Activated T-cell treated with anti-CD3 and anti-CD28 coated beads, Interleukin-2, amount 50 U/mL, for 48 hours (primary cell): ENCODE measurements around the gene PADI4.

ENCODE experiments used
- DNase-seq, 2 experiments: peaks; one replicate each; pipeline ENCODE4 v3.0.0-alpha.2; 2020

Gene PADI4

DNA sequence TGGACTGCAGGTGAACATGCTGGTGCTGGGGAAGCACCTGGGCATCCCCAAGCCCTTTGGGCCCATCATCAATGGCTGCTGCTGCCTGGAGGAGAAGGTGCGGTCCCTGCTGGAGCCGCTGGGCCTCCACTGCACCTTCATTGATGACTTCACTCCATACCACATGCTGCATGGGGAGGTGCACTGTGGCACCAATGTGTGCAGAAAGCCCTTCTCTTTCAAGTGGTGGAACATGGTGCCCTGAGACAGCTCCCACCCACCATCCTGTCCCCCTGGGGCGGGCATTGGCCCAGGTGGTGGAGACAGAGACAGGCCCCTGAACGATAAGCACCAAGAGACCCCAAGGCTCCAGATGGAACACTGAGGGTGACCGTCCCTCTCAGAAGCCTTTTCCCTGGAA, 25.2 kb upstream of the PADI4 start:
- DNase-seq, result no peak

DNA sequence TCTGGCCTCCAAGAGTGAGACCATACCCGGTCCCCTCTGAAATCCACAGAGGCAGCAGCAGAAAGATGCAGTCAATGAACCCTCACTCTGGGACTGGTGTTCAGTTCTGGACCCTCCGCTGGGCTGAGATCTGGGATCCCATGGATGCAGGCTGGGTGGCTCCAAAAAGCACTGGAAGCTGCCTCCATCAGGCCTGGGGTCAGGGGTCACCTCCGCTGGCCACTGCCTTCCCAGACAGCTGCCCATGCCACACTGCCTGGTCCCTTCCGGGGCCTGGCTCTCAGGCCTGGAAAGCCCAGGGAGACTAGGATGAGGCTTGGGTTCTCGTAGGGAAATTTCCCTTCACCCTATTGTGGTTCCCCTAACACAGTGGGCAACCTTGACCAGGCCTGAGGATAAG, 21.4 kb upstream of the PADI4 start:
- DNase-seq, result no peak

DNA sequence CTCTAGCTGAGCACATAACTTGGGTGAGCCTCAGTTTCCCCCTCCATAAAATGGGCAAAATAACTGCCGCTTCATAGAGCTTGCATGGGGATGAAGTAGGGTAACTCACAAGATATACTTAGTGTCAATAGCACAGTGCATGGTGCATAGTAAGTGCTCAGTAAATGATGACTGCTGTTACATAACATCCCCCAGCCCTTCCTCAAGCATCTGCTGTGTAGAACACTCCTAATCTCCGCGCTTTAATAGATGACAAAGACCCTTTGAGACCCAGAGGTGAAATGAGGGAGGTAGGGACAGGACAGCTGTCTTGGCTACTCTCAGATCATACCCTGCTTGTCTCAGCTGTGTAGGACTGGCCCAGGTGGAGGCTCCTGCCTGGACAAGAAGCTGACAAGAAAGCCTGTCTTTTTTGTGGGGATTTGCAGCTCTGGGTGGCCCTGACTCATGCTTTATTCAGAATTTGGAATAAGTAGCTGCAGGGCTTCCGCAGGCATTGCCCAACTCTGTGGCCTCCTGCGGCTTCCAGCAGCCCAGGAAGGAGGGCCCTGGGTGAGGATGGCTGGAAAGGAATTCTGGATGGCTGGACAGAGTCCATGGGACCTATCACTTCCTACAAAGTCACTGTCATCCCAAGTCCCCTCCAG, 20.7 kb upstream of the PADI4 start:
- no peak for DNase-seq

DNA sequence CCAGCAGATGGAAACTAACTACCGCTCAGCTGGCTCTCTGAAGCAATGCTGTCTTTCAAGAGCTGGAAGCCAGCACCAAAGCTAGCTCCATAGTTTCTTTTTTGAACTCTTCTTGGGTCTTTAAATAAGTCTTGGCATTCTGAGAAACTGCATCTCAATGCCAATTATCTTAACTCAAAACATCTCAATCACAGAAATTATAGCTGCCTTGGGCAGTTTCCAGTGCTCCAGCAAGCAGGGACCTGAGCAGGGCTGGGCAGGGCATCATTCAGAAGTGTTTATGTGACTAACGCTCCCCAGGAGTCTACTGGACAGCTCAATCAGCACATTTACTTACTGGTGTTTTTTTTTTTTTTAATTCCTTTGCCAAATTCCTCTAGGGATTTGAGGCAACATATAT, 18.3 kb upstream of the PADI4 start:
- DNase-seq, result no peak

DNA sequence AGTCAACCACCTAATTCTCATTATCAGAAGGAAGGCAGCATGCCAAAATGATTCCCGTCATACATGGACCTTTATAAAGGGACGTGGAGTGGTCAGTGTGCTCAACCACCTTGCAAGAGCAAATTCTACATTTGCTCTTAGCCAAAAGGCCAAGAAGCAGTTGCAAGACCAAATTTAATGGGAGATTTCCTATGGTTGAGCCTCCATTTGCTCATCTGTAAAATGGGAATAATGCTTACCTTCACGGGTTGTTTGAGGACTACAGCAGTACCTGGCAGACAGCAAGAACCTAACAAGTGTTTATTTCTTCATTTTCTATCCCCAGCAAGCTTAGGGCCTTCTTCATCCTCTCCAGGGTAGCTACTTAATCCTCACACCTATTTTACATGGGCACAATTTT, 17.4 kb upstream of the PADI4 start:
- DNase-seq, result no peak

DNA sequence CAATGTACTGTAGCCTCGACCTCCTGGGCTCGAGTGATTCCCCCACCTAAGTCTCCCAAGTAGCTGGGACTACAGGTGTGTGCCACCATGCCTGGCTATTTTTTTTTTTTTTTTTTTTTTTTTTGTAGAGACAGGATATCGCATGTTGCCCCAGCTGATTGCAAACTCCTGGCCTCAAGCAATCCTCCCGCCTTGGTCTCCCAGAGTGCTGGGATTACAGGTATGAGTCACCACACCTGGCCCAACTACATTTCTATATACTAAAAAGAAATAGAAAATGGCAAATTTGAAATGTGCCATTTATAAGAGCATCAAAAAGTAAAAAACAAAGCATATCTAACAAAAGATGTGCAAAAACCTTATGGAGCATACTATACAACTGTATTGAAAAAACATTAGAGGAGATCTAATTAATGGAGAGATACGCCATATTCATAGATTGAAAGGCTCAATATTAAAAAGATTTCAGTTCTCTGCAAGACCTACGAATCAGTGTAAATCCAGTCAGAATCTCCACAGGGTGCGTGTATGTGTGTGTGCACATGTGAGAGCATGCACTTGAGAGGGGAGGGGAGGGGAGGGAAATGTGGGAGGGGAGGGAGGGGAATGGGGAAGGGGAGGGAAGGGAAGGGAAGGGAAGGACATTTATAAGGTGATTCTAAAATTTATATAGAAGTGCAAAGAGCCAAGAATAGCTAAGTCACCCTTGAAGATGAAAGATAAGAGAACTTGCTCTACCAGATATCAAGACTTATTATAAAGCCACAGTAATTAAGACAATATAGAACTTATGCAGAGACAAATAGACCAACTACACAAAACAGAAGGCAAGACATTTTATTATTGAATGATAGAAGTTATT, 15.5 kb upstream of the PADI4 start:
- DNase-seq, result no peak

DNA sequence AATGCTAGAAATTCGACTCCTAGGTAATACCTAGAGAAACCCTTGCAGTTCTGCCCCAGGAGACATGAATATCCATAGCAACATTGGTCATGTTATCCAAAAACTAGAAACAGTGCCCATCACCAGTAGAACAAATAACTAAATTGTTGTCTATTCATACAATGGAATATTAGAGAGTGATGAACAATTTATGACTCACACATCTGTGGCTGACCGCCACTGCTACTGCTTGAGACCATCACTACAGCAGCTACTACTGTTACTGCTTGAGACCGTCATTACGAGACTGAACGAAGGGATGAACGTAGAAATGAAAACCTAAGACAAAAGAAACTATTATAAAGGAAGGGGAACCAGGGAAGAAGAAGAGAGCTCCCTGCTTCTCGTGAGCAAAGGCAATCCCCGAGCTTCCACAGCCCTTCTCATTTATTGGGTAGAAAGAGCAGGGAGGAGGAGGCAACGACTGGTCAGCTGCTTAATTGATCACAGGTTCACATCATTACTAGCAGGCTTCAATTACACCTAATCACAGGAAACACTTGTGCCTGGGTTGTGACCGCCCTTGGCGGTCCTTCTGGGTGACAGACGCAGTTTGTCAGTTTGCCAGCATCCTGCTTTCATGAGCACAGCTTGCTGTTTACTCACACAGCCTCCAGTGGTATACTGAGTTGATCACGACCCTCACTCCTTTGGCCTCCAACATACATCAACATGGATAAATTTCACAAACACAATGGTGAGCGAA, 14.1 kb upstream of the PADI4 start:
- DNase-seq, result no peak

DNA sequence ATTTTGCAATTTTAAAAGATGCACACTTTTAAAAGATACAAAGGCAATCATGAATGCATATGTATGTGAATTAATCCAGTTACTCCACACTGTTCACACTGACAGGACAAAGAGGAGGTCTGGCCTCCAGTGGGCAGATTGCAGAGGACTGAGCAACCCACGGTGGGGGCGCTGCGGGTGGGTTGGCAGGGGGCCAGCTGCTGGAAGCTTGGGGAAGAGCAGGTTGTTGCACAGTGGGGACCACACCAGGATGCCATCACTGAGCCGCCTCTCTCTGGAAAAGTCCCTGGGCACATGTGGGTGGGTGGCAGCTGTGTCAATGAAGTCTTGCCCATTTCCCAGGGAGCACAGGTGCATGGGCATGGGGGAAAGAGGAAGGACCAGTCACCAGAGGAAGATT, 12.7 kb upstream of the PADI4 start:
- no peak for DNase-seq

DNA sequence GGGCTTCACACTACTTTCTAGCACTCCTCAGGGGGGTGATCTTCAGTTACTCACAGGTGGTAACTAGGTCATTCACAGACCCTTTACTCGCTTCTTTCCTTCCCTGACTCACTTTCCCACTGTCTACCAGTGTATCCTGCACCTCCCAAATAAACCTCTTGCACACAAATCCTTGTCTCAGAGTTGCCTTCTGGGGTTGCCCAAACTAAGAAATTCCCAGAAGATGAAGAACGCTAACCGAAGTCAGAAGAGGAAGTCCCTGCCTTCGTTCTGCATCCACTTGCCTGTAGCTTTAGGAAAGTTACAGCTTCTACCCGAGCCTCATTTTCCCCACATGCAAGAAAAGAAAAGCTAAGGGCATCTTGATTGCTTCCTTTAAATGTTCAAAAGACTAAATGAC, 11.9 kb upstream of the PADI4 start:
- DNase-seq, result no peak

DNA sequence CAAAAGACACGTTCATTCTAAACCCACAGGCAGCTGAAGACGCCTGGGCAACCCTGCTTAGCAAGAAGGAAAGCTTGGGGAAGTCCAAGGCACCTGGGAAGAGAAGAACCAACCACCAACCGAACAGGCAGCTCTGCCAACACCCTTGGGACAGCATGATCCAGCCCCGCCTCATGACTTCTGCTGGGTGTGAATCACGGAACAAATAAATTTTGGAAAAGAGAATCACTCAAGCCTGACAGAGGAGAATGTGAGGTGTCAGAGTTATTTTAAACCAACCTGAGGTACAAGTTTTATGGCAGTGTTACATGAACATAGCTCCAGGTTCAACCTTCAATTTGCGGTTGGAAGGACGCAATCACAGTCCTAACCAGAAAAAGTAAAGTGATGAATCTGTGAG, 10.0 kb upstream of the PADI4 start:
- no peak for DNase-seq

DNA sequence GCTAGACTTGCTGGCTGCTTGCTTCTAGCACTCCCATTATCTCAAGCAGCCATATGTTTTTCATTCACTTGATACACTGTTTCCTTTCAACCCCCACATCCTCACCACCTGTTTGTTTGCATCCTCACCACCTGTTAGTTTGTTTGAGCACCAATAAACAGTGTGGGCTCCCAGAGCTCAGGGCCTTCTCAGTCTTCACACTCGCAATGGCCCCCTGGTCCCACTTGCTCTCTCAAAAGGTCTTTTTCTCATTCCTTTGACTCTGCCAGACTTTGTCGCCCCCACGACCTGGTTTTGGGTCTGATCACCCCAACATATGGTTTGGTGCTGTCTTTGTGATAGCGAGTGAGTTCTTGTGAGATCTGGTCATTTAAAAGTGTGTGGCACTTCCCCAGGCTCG, 6.2 kb upstream of the PADI4 start:
- DNase-seq, result no peak

DNA sequence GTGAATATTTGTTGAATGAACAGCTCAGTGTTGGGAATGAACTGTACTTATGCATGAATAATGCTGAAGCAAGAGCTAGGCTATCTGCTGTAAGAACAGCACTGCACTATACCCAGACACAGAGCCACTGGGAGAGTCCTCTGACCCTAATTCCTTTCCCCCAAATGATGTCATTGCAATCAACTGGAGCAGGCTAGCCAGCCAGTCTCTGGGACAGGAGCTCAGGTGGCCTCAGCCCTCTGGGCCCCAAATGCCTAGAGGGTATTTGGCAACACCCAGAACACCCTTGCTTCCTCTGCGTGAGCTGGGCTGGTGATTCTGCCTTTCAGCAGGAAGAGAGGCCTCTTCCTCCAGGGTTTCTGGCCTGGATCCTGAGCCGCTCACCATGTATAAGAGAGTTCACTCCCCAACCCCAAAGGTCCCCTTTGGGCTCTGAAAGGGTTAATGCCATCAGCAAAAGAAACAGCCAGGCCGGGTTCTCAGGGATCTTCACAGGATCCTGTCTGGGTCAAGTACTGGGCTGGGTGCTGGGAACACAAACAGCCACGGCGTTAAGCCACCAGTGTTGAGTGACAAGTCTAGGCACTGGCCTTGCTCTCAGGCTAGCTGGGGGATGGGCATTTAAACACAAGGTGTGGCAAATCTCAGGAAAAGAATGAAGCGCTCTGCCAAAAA, 3.7 kb upstream of the PADI4 start:
- DNase-seq, result no peak

DNA sequence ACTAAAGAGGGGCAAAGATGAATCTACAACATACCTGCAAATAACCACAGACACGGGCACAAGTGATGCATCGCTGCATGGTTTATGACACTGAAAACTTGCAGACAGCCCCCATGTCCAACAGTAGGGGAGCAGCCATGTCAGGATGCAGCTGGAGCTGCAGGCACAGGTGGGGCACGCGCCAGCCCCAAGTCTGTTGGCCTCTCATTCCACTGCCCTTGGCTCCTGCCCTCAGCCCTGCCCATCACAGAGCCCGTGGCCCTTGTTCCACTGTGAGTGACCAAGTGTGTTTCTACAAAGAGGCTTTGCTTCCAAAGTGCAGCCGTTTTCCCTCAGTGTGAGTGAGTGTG, 3.2 kb upstream of the PADI4 start:
- DNase-seq, result no peak

DNA sequence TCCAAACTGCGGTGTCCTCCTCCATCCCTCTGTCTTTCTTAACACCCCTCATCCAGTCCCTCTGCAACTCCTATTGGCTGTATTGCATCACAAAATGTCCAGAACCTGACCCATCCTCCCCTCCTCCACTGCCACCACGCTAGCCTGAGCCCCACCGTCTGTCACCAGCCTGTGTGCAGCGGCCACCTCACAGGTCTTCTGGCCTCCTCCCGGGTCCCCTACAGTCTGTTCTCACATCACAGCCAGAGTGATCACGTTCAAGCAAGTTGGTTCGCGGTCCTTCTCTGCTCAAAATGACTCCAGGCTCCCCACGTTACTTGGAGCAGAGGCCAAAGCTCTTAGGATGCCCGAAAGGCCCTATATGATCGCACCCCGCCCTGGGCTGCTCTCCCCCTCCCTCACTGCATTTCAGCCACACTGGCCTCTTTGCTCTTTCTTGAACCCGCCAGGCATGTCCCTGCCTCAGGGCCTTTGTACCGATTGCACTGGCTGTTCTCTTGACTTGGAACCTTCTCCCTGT, 2.4 kb upstream of the PADI4 start:
- no peak for DNase-seq

DNA sequence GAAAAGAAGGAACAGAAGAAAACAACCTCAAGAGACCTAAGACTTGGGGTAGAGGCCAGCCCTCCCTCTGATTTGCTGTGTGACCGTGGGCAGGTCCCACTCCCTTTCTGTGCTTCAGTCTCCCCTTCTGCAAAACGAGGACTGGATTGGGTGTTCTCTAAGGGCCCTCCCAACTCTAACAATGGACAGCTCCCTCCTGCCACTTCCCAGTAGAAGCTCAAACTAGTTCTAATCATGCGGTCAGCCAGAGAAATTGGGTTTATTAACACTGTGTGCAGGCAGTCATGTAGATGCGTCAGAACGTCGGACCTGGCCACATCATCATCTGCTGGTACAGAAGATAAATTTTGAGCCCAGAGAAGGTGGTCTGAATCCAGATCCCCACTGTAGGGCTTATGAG, 1.6 kb upstream of the PADI4 start:
- DNase-seq, result no peak

DNA sequence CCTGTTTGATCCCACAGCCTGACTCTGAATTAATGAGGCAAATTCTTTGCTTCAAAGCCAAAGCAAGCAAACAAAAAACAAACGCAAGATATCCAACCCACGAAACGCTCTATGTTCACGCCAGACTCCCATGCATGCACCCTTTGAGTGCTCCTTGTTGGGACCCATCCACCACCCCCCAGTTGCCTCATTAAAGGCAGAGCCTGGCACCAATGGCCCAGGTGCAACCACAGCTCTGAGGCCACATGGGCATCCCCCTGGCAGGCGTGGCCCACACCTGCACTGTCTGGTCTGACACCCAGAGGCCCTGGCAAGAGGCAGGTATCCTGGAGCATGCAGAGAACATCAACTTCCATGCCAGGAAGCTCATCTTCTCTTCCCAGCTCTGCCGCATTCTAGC, 1.1 kb upstream of the PADI4 start:
- DNase-seq, result no peak

DNA sequence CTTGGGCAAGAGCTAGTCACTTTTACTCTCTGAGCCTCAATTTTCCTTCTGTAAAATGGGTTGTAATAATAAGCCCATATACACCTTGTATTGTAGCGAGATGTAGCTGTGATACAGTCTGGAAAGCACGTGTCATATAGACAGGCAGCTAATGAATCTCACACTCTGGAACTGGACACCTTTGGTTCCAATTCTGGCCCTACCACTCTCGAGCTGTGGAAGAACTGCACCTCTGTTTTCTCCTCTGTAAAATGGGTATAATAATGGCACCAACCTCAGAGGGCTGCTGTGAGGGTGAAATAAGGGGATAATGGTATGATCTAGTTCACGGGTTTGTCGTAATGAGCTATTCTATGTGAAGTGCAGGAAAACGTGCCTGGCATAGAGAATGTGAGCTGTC, 668 bp upstream of the PADI4 start:
- DNase-seq, result no peak

DNA sequence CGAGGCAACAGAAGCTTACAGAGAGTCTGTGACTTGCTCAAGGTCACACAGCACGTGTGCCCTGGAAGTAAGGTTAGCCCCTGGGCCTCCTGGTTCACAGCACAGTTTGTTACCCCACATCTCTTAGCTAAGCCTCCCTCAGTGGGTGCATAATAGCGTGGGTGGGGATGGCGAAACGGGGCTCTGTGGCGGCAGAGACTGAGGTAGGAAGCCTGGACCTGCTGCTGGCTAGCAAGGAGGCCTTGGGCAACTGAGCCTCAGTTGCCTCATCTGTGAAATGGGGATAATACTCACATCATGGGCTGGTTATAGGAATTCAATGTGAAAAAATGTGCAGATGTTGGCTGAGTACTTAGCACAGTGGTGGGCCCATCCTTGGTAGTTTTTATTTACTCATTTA, 596 bp downstream of the PADI4 start:
- no peak for DNase-seq

DNA sequence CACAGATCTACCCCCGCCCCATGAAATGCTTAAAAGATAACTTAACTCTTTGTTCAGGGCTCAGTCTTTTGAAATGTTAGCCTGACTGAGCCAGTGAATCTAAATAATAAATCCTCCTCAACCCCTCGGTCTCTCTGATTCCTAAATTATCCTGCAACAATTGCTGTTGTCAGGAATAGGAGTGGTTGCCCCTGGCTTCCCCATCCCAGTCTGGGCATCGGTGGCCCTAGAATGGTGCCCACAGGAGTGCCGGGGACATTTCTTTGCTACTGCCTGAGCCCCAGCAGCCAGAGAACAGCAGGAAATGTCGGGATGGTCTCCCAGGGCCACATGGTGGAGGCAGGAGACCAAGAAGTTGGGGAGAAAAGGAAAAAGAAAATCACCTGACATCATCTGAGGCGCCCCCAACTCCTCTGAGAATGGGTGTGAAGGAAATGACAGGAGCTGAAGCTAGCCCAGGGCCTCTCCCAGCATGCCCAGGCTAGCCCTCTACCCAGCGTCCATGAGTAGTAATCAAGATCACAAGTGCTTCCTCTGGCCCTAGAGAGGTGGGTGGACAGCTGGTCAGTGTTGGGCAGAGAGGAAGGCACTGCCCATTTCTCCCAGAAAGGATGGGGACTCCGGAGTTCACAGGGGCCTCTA, 1.6 kb downstream of the PADI4 start:
- no peak for DNase-seq

DNA sequence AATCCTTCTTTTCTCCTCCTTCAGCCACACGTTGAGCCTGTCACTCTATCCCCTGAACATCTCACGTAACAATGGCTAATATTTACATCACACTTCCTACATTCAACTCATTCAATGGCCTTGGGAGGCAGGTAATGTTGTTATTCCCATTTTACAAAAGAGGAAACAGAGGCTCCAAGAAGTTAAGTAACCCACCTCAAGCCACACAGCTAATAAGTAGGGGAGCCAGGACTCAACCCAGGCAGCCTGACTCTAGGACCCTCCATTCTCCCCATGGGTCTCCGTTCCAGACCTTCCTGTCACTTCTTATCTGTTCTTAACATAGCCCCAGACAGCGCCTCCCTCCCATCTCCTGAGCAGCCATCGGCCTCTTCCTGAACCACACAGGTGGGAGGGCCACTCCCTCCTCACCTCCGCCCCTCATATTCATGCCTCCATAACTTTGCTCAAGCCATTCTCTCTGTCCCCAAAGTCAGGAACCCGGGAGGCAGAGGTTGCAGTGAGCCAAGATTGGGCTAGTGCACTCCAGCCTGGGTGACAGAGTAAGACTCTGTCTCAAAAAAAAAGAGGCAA, 2.2 kb downstream of the PADI4 start:
- DNase-seq, result no peak

DNA sequence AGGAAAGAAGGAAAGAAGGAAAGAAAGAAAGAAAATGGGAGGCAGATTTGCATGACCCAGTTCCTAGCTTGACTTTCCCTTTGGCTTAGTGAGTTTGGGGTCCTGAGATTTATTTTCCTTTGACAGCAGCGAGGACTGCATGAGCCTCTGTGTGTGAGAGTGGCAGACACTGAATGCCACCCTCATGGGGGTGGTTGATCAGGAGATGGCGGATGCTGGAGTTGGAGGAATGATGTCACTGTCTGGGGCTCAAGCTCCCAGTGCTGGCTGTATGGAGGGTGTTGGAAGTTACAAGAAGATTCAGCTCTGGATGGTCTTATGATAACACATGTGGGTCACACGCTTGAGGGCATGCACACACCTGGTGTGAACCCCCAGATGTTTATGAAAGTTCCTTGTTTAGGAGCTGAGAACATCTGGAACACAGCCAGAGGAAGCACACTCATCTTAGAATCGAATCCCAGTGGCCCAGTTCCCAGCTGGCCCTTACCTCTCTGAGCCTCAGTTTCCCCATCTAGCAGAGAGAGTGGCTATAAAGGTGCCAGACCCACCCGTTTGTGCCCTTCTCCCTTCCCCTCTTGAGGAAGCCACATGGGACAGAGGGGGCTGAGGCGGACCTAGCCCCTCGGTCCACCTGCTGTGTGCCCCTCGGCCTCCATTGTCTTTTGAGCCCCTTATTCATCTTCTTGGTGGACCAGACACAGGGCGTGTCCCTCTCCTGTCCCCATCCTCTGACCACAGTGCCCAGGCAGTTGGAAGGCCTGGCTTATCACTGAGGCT, 5.7 kb downstream of the PADI4 start:
- no peak for DNase-seq
